ENCODE results near the gene CXCL17.
A peak's percentile ranks its signal among the peaks of the same experiment; 100 is the strongest.
"Not testable (repeated sequence)": the region's sequence is repeated elsewhere in the genome, so short reads cannot be mapped to it uniquely, and the experiment has no call there.

Gene CXCL17

GRCh38 chr19:42465827-42466280, 23.1 kb upstream of the CXCL17 start:
- no peak for DNase-seq (ENCODE audit: low spot score)

- no peak for DNase-seq (ENCODE audit: low spot score)
Measured at GRCh38 chr19:42461700-42462324, 19.1 kb upstream of the CXCL17 start.

- DNase-seq (ENCODE audit: low spot score) = not testable (repeated sequence)
Measured at GRCh38 chr19:42461231-42461630, 18.5 kb upstream of the CXCL17 start.

- DNase-seq (ENCODE audit: low spot score) = no peak
Measured at GRCh38 chr19:42459926-42460325, 17.2 kb upstream of the CXCL17 start.

GRCh38 chr19:42455621-42456081, 12.9 kb upstream of the CXCL17 start:
- no peak for DNase-seq (ENCODE audit: low spot score)

GRCh38 chr19:42455086-42455485, 12.3 kb upstream of the CXCL17 start:
- no peak for DNase-seq (ENCODE audit: low spot score)

GRCh38 chr19:42452590-42452989, 9.8 kb upstream of the CXCL17 start:
- no peak for DNase-seq (ENCODE audit: low spot score)

- peak; percentile 76 for DNase-seq (ENCODE audit: low spot score)
Measured at GRCh38 chr19:42450314-42450934, 7.7 kb upstream of the CXCL17 start.

GRCh38 chr19:42448306-42448705, 5.6 kb upstream of the CXCL17 start:
- not testable (repeated sequence) for DNase-seq (ENCODE audit: low spot score)

GRCh38 chr19:42445948-42446347, 3.2 kb upstream of the CXCL17 start:
- no peak for DNase-seq (ENCODE audit: low spot score)

- DNase-seq (ENCODE audit: low spot score) = peak; percentile 55
Measured at GRCh38 chr19:42443944-42444398, 1.2 kb upstream of the CXCL17 start.

GRCh38 chr19:42441049-42441445, 1.7 kb downstream of the CXCL17 start:
- DNase-seq (ENCODE audit: low spot score) = no peak

- DNase-seq (ENCODE audit: low spot score) = peak; percentile 51
Measured at GRCh38 chr19:42440357-42441048, 2.2 kb downstream of the CXCL17 start.

GRCh38 chr19:42436006-42436405, 6.7 kb downstream of the CXCL17 start:
- no peak for DNase-seq (ENCODE audit: low spot score)

GRCh38 chr19:42435316-42435715, 7.4 kb downstream of the CXCL17 start:
- no peak for DNase-seq (ENCODE audit: low spot score)

- DNase-seq (ENCODE audit: low spot score) = peak; percentile 78
Measured at GRCh38 chr19:42433503-42434260, 9.1 kb downstream of the CXCL17 start.

GRCh38 chr19:42431486-42431885, 11.3 kb downstream of the CXCL17 start:
- no peak for DNase-seq (ENCODE audit: low spot score)

- no peak for DNase-seq (ENCODE audit: low spot score)
Measured at GRCh38 chr19:42428676-42429075, 14.1 kb downstream of the CXCL17 start.

- DNase-seq (ENCODE audit: low spot score) = no peak
Measured at GRCh38 chr19:42427313-42427712, 15.4 kb downstream of the CXCL17 start, which contains the start of gene LIPE. LIPE (minus strand) TSS chr19:42427388; CDS start chr19:42427149, 239 bp downstream.

GRCh38 chr19:42426643-42427042, 16.1 kb downstream of the CXCL17 start:
- no peak for DNase-seq (ENCODE audit: low spot score)

GRCh38 chr19:42424712-42425131, 18.0 kb downstream of the CXCL17 start:
- DNase-seq (ENCODE audit: low spot score) = no peak

- DNase-seq (ENCODE audit: low spot score) = no peak
Measured at GRCh38 chr19:42424345-42424707, 18.4 kb downstream of the CXCL17 start.
